Prostate gland (tissue), 2 donors: ENCODE results near the gene ADCY7.

Source experiments
- CTCF ChIP-seq, 4 experiments: fragments of 200-600 bp in 2 of 4; fragments of 450-650 bp in 2 of 4; sonication (generic) in 2 of 4; IDR thresholded peaks; 1 replicate in 3 of 4; 2 replicates in 1 of 4; pipeline ENCODE4 v1.5.1; 2016 to 2019; ENCODE audit warnings: antibody characterized with exemption in 4 of 4, mild to moderate bottlenecking in 2 of 4, moderate library complexity in 2 of 4
- POLR2A ChIP-seq: fragments of 450-650 bp; IDR thresholded peaks from one replicate; pipeline ENCODE4 v1.6.1; 2016; ENCODE audit warnings: antibody characterized with exemption, mild to moderate bottlenecking

- TF ChIP-seq CTCF (IDR thresholded peaks at IDR 0.05) (peak in 1 of 4 experiments; percentile 15), POLR2A (no peak)
Measured at GRCh38 chr16:50323335-50324011, 57.1 kb downstream of the ADCY7 start.
